Fibroblast of pulmonary artery (primary cell): Measurements from ENCODE around the gene PKHD1.

Experiments used
- DNase-seq: peaks from one replicate; pipeline ENCODE4 v3.0.0-alpha.2; 2010; ENCODE audit warnings: low read depth
- H3K4me3 ChIP-seq: replicated peaks from 2 replicates; pipeline ENCODE4 v1.5.1; 2011; ENCODE audit warnings: low read depth, mild to moderate bottlenecking, control low read depth, low read length, moderate library complexity
- CTCF ChIP-seq: IDR thresholded peaks from 2 replicates; pipeline ENCODE4 v1.5.1; 2011; ENCODE audit warnings: mild to moderate bottlenecking, control low read depth, low read length, inconsistent platforms; ENCODE audit errors: missing control alignments

Gene PKHD1

GRCh38 chr6:51618563-51618962 is 468.9 kb downstream of the PKHD1 start:
- H3K4me3 ChIP-seq = no peak overlapping the region
- peak; percentile 2 for TF ChIP-seq CTCF
- DNase-seq = no peak

GRCh38 chr6:51617751-51618150 is 469.7 kb downstream of the PKHD1 start:
- no peak for DNase-seq
- no peak for TF ChIP-seq CTCF
- H3K4me3 ChIP-seq = no peak overlapping the region

DNA sequence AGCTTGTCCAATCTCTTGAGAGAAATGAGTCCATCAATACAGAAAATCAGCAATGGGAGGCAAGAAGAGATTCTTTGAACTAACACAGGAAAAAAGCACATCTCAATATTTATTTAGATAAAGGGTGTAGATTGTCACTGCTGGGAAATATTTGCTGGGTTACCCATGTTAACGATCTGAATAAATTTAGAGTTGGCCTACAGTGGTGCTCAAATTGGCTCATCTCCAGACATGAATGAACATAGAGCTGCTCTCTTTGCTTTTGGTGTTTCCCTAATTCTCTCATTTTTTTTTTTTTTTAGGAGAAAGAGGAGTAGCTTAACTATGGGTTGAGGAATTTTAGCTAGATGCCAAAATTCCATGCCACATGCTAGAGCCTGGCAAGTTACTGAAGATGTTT is 471.2 kb downstream of the PKHD1 start:
- no peak for DNase-seq
- TF ChIP-seq CTCF = no peak
- H3K4me3 ChIP-seq = no peak overlapping the region

GRCh38 chr6:51614725-51615124 is 472.7 kb downstream of the PKHD1 start:
- no peak for TF ChIP-seq CTCF
- no peak overlapping the region for H3K4me3 ChIP-seq
- DNase-seq = no peak

DNA sequence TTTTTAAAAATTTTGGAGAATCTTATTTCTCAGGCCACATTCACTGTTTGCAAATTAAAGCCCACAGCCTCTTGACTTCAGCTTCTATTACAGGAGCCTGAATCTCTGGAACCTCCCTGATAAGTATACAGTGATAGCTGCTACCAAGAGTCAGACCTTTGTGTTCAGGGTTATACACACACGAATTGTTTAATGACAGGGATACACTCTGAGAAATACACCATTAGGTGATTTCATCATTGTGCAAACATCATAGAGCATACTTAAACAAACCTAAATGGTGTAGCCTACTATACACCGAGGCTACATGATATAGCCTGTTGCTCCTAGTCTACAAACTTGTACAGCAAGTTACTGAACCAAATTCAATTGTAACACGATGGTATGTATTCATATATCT is 473.9 kb downstream of the PKHD1 start:
- TF ChIP-seq CTCF = no peak
- H3K4me3 ChIP-seq = no peak overlapping the region
- no peak for DNase-seq

DNA sequence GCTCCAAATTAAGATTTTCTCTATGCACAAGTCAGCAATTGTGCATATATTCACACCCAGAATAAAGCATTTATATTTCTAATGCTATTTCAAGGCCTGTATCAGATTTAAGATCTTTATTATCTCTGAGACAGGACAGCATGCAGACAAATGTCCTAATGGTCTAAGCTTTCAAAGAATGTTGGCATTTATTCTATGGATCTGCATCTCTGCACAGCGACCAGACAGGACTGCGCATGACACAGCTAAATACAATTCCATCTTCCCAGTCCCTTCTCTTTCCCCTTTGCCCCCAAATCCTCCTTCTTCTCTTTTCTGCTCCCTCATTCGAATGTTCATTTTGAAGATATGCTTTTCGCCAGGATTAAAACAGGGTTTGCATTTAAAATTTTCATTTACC is 478.5 kb downstream of the PKHD1 start:
- no peak overlapping the region for H3K4me3 ChIP-seq
- DNase-seq = no peak
- no peak for TF ChIP-seq CTCF

DNA sequence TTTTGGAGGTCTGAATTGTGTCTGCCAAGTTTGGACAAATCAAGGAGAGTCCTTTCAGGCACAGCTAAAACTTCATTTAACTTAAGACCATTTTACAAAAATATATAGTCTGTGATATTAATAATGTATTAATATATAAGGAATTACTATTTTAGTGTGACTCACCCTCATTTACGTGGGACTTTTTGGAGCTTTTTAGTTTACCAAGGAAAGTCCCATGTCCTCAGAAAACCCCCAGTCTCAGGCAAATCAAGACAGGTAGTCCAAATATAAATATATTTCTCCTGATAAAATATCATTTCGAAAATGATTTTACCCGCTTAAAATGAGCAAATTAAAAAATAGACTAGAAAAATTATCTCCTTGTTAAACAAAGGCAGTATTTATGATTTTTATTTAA is 479.0 kb downstream of the PKHD1 start:
- DNase-seq = no peak
- H3K4me3 ChIP-seq = no peak overlapping the region
- TF ChIP-seq CTCF = no peak
